ENCODE results near the gene SRGAP3.
A peak's percentile ranks its signal among the peaks of the same experiment; 100 is the strongest.

SRGAP3 gene

DNA sequence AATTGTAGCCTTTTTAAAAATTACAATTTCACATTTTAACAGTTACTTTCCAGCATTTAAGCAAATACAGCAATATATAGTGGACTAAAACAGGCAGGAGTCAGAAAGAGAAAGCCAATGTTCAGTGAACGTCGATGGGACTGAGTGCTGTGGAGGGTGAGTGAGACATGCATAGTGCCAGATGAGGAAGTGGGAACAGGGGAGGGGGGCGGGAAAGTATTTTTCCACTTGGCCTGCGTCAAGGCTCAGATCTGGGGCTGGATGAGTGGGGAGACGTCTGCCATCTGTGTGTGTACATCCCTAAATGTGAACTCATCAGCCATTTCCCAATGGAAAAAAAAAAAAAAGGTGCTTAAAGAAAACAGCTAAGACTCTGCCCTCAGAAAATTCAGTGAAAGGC is 266.9 kb downstream of the SRGAP3 start:
- no peak for DNase-seq

DNA sequence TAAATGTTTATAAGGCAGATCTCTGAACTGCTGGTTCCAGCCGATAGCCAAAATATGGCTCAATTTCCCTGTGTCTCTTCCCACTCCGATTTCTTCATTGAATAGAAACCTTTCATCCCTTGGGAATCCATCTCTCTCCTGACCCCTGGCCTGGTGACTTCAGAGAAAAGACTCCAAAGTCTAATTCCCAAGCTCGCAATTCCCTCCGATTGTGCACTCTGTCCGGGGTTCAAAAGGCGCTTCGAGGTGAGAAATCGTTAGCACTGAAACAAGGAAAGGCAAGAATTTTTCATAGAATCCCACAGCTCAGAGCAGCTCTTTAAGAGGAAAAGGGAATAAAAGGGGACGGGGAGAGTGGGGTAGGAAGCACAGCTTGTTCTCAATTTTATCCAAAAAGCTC is 267.7 kb downstream of the SRGAP3 start:
- DNase-seq, result no peak

DNA sequence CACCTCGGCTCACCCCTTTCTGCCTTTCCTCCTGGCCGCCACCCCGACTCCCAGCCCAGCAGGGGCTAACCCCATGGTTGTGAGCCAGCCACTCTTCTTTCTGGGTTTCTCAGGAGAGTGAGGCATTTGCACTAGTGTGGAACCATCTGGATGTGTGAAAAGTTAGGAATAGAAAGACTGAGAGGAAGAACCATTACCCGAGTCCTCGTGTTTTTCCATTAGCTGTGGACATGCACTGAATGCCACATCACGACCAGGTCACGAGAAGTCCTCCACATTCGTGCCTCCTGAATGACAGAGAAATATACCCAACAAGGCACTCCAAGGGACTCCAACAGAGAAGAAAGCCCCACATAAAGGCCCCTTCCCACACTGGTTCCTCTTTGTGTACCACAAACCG is 268.1 kb downstream of the SRGAP3 start:
- no peak for DNase-seq

DNA sequence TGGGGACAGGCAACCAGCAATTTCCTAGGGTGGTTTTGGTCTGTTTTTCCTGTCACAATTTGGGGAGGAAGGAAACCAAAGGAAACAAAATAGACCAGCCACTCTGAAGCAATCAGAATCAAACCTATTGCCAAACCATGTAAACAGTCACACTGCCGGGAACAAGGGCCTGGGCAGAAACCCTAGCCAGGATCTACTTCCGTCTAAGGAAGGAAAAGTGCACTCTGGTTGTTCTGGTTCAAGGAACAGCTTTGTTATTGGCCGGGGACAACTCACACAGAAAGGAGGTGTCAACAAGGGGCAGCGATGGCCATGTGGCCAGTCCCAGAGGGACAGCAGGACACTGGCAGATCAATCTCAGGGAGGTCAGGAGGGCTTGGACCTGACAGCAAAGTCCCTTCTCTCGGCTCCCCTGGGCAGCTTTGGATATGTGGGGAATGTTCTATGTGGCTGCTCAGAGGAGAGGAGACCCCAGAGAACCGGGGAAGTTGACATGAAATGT is 268.6 kb downstream of the SRGAP3 start:
- DNase-seq, result no peak

DNA sequence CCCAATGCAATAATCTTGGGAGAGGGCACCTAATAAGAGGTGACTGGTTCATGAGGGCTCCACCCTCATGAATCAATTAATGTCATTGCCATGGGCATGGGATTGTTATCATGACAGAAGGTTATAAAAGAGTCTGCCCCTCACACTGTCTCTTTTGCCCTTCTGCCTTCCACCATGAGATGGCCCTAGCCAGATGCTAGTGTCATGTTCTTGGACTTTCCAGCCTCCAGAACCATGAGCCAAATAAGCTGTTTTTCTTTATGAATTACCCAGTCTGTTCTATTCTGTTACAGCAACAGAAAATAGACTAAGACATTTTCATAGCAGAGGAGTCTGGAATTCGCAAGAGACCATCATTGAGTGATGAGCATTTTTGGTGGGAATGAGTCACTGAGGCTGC is 270.2 kb downstream of the SRGAP3 start:
- no peak for DNase-seq

DNA sequence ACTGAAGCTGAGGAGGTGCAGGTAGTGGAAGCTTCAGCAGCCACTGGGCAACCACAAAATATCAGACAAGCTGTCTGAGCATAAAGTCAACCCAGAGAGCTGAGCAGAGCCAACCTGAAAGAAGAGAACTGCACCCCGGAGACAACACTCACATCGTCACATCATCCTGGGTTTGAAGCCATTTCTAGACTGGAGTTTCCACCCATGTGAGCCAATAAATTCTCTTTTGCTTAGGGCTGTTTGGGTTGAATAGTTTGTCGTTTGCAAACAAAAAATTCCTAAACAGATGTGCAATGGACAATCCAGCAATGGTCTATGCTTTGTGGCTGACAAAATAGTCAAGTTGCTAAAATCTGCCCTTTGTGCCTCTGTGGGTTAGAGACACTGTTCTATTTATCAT is 270.9 kb downstream of the SRGAP3 start:
- DNase-seq, result no peak

DNA sequence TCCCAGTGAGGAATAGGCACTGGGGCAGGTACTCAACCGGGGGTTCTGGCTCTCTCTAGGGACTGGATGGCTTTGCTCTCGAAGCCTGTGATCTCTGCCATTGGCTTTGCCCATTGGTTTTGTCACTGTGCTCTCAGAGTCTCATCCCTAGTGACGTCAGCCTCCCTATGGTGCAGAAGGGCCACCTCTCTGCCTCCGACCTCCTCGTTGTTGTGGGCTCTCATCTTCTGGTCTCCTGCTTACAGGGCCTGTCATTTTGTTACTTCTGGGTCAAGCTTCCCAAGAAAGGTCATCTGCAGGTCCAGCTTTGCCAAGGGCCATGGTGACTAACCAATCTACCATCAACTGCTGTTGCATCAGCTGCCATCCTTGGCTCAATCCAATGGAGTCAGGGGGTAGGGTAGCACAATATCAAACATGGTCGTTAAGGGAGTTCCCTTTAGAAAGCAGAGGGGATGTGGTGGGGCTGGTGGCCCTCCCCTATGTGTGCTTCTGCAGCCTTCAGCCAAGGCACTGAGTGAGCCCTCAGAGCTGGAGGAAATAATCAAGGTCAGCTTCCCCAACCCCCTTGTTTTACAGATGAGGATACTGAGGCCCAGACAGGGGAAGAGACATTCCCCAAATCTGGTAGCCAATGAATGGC is 272.8 kb downstream of the SRGAP3 start:
- DNase-seq, result no peak

DNA sequence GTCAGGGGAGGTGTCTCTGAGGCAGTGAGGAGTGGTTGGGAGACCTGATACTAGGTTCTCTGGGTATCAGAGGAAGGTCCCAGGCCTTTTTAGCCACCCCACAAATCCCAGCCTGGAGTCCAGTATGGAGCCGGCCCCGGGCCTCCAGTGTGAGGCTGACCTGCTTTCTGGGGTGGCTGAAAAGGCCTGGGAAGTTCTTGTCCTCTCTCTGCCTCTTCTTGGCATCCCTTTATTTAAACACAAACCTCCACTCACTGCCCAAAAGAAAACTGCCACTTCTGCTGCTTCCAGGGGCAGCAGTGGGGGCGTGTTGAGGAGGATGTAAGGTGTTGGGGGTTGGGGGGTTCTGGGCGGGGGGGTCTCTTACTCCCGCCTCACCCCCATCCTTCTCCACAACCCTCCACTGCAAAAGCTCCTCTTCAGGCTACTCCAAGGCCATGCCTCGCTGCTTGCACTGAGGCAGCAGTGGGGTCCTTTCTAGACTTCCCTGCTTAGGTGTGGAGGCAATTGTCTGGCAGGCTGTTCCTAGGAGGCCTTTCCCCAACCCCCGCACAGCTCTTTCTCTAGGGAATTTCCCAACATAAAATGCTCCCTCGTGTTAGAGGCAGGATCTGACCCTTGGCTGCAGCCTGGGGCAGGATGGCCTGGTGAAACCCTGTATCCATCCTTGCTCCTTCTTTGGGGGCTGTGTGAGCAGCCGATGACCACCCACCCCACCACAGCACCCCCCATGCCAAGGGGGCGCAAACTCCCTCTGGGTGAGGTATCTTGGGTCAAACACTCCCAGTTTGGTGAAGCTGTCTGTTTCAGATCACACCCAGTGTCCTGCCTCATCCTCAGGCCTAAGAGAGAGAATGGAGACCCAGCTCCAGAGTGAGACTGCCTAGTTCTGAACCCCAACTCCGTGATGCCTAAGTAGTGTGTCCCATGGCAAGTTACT is 274.1 kb downstream of the SRGAP3 start:
- DNase-seq, result no peak

DNA sequence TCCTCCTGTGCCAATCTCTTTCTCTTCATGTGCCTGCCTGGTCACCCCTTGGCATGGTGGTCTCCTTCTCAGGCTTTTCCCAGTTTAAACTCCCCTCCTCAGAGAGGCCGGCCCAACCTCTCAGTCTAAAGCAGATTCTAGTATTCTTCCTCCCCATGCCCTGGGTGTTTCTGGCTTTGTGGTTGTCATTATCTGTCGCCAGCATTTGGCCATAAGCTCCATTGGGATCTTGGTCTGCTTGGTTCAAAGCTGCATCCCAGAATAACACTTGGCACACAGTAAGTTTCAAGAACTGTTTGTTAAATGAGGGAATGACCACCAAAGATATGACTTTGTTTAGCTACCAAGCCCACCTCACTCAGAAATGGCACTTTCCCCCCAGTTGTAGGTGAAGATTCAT is 275.0 kb downstream of the SRGAP3 start:
- DNase-seq, result no peak

DNA sequence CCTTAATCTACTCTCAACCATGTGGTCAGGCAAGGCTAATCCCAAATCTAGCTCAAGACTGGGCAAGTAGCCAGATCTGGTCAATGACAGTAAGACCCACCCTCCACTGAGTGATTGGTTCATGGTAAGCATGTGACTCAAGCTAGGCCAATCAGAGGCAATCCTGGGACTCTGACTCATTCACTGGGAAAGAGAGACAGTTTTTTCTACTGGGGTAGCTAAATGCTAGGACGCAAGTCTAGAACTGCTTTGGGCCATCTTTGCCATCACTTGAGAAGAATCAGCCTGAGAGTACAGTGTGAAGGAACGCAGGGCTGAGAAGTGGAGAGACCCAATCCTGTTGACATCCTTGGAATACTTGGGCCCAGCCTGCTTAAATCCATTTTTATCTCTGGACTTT is 276.8 kb downstream of the SRGAP3 start:
- no peak for DNase-seq

DNA sequence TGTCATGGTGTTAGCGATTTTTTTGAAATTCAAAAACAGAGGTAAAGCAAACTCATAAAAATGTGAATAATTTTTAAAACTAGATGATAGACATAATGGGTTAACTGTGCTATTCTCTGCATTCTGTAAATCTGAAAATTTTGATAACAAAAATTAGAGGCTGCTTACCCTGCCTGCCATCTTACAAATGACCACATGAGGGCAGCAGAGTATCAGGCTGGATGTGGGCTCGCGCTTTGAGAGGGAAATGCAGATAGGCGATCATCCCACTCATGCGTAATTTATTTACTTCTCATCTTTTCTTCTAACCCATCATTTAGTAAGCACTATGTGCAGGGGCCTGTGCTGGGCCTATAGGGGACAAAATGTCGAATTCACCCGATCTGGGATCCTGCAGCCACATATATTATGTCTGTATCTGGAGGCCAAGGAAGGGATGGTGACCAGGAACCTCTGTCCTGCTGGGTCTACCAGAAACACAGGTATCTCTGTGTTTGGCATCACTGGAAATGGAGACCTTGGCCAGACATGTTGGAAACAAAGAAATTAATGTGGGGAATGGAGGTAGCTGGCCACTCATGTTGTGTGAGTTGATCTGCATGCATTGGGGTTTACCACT is 278.4 kb downstream of the SRGAP3 start:
- DNase-seq, result no peak

DNA sequence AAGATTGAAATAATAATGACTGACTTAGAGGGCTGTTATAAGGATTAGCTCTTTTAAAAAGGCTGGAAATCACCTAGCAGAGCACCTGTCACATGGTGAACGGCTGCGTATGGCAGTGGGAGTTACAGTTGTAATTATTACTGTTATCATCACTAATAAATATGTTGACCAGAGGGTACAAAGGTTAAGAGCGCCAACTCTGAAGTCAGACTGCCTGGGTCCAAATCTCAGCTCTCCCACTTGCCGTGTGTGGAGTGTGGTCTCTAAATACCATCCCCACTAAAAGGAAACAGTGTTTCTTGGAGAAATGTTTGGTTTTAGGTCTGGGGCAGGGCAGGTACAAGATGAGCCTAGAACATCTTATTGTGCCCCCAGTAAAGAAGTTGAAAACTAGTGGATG is 280.2 kb downstream of the SRGAP3 start:
- DNase-seq, result no peak

DNA sequence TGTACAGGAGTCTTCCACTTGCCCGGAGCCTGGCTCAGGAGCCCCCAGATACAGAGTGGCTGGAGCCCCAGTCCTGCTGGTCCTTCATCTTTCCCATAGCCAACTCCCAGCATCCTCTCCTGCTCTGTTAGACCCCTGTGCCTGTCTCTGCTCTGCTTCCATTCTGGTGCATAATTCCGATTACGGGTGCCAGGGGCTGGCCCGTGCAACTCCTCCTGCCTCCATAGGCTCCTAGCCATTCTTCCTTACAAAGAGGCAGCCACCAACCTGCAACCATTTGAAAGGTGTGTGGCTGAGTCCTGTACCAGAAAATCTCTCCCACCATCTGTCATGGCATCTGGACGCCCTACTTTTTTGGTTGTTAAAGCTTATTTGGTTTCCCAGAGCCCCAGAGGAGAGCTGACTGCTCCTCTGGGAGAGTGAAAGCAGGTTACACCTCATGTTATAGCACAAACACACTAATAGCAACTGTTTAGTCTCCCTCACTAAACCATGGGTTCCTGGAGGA is 281.0 kb downstream of the SRGAP3 start:
- no peak for DNase-seq

DNA sequence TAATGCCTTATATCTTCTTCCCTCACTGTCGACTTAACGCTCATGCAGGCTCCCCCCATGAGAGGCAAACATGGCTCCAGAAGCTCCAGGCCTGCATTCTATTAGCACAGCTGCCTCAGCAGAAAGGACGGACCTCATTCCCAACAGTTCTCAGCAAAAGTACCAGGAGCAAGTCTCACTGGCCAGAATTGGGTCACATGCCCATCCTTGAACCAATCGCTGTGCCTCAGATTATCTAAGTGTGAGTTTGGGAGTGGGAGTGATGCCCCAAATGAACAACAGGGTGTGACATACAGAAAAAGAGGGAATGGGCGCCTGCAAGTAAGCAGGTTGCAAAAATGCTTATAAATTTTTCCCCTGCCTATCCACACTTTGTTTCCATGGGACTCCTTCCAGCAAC is 281.9 kb downstream of the SRGAP3 start:
- DNase-seq, result no peak

DNA sequence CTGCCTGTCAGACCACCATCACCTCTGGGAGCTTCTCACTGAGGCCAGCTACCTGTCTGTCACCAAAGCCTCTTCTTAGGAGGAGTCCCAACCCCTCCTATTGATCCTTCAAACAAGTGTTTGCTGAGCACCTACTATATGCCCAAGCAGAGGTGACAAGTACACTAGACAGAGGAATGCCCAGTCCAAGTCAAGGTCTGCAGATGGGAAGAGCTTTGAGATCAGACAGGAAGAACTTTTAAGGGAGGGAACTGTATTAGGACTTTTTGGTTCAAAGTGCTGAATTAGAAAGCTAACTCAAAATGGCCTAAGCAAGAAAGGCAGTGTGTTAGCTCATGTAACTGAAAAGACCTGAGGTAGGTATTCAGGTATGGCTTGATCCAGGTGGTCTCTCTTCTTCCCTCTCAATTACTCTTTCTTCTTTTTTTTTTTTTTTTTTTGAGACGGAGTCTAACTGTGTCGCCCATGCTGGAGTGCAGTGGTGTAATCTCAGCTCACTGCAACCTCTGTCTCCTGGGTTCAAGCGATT is 282.6 kb downstream of the SRGAP3 start:
- no peak for DNase-seq

DNA sequence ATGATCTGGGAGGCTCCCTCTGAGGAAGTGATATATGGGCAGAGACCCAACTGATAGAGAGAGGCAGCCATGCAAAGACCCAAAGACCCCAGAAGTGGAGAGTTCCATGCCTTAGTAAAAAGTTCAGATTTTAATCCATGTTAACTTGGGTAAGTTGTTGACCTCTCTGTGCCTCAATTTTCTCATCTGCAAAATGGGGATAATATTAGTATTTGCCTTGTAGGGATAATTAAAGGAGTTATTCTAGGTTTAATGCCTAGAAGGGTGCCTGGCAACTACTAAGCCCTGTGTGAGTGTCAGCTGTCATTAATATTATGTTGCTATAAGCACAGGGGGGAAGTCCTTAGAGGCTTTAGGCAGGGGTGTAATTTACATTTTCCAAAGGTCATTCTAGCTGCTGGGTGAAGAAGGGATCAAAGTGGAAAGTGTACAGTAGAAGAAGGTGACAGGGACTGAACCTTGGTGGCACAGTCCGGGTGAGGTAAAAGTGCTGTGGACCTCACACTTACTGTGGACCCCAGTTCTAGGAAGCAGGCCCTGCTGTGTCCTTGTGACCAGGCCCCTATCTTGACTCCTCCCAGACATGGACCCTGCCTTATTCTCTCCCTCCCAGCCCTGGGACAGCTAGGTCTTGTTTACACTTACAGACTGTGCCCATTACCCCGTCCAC is 283.2 kb downstream of the SRGAP3 start:
- DNase-seq, result no peak

DNA sequence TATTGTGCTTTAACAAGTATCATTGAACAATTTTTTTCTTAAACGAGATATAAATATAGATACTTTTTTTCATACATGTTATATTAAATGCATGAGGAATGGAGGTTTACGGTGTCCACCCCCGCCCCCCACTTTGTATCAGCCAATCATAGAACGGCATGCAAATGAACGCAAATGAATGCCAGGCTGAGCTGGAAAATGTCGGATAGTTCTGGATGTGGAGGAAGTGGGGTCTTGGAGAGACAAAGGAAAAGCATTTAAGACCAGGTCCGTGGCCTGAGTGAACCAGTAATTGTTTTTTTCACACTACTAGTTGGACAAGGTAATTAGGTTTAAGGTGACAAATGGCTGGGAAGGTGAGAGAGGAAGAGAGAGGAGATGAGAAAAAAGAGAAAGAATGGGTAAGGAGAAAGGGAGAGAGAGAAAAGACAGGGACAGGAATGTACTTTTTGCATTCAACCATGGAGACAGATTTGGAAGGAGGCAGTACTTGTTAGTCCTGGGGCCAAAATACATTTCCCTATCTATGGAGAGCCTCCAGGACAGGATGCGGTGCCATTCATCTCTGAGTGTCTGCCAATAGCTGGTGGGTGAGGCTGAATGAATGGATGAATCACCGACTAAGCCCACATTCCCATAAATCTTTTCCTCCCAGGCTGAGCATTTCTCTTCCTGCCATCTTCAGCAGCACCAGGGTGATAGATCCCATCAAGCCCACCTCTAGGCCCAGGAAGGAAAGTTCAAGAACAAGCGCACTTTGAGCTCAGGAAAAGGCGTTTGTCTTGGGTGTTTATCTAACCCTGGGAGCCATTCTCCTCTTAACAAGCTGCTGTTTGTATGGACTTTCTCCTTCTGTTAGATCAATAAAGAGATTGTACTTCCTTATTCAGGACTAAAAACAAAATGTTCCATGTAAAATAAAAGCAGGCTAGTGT is 284.7 kb downstream of the SRGAP3 start:
- DNase-seq, result no peak

DNA sequence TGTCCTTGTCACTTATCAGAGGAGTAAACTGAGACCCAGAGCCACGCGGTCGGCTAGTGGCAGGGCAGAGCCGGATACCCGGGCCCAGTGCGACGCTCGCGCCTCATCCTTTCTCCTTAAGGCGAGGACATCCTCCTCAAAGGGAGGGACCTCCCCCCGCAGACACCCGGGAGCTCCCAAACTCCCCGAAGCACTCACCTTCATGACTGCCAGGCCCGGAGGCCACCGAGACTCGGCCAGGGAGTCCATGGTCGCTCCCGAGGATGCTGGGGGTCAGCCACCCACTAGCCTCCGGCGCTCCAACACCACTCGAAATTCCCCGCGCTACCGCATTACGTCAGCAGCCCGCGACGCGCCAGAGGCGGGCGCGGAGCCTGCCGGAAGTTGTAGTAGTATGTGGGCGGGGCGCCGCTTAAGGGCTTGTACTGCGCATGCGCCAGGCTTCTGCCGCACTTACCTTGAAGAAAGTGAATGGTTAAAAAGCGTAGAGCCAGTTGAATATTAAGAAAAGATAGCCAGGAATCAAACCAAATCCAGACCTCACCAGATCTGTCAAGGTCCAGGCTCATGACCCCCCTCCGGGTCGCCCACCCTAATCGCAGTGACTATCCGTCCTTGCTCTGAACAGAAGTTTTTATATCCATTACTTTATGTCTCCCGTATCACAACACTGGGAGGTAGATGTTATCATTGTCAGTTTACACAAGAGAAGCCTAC is 286.2 kb downstream of the SRGAP3 start, which contains the start of gene RAD18:
Gene RAD18 (minus strand): TSS at position 336 of the 717 bp plus-strand sequence. CDS start 87 bp downstream, at position 249.
- peak; percentile 79 for DNase-seq

DNA sequence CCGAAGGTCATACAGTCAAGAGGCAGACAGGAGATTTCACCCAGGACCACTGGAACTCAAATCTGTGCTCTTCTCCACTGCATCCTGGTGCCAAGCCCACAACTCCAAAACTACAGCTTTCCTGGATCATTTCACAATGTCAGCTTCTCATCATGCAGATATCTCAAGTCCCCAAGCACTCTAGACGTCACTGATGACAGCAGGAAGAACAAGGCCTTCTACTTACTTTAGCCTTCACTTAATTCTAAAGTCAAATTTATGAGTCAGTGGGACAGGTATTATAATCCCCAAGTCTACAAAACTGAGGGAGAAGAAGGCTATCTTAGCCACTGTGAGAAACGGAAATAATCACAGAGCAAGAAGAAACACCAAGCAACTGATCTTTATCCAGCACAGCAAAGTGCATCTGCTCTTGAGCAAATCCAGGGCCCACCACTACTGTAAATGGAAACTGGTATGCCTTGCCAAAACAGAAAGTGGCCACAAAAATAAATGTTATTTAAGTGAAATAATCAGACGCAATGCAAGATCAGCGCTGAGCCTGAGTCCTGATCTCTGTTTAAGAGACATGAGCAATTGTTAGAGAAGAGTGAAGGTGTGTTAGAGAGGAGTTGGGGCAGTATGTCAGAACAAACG is 287.1 kb downstream of the SRGAP3 start:
- DNase-seq, result no peak

DNA sequence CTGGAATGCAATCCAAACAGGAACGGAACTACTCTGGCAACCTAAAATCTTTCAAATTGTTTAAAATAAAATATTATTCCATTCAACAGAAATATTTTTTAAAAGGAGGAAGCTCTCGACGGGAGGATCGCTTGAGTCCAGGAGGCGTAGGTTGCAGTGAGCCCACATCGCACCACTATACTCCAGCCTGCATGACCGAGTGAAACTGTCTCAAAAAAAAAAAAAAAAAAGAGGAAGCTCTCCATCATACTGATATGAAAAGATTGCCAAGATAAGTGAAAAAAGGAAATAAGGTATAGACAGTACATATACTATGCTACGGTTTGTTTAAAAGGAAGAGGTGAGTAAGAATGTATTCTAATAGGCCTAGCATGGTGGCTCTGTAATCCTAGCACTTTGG is 289.8 kb downstream of the SRGAP3 start:
- DNase-seq, result no peak

All from activated gamma-delta T cell (primary cell).